Mesenchymal stem cell (in vitro differentiated cells and primary cell): ENCODE measurements around the gene MMP24OS.

Experiments used
- DNase-seq: peaks from one replicate; pipeline ENCODE4 v3.0.0-alpha.2; 2013
- H2AFZ ChIP-seq: one replicate; pipeline ENCODE4 v1.6.1; 2013; ENCODE audit warnings: low read depth, mild to moderate bottlenecking, control low read depth, inconsistent platforms, low read length, moderate library complexity
- H2AK5ac ChIP-seq: 2 replicates; pipeline ENCODE4 v1.6.1; 2013; ENCODE audit warnings: low read length, moderate library complexity, mild to moderate bottlenecking, inconsistent platforms; ENCODE audit not compliant: severe bottlenecking
- H2BK120ac ChIP-seq: one replicate; pipeline ENCODE4 v1.6.1; 2013; ENCODE audit warnings: low read depth, mild to moderate bottlenecking, inconsistent platforms, low read length, moderate library complexity
- H2BK12ac ChIP-seq, 2 experiments: one replicate each; pipeline ENCODE4 v1.6.1; 2013; ENCODE audit warnings: inconsistent platforms in 2 of 2, low read length in 2 of 2, mild to moderate bottlenecking in 2 of 2, moderate library complexity in 2 of 2, control low read depth in 1 of 2
- H2BK15ac ChIP-seq: one replicate; pipeline ENCODE4 v1.6.1; 2013; ENCODE audit warnings: mild to moderate bottlenecking, low read depth, inconsistent platforms; ENCODE audit not compliant: poor library complexity, severe bottlenecking
- H2BK5ac ChIP-seq: 2 replicates; pipeline ENCODE4 v1.6.1; 2013; ENCODE audit warnings: low read depth, mild to moderate bottlenecking, low read length, control low read depth, inconsistent platforms; ENCODE audit not compliant: poor library complexity, severe bottlenecking
- H3K14ac ChIP-seq, 2 experiments: one replicate each; pipeline ENCODE4 v1.6.1; 2013; ENCODE audit warnings: inconsistent platforms in 2 of 2, low read length in 2 of 2, control low read depth in 1 of 2, mild to moderate bottlenecking in 1 of 2, moderate library complexity in 1 of 2
- H3K18ac ChIP-seq, 2 experiments: one replicate each; pipeline ENCODE4 v1.6.1; 2013; ENCODE audit warnings: inconsistent platforms in 2 of 2, low read length in 2 of 2, control low read depth in 1 of 2, low read depth in 1 of 2, mild to moderate bottlenecking in 1 of 2
- H3K23ac ChIP-seq, 2 experiments: one replicate each; pipeline ENCODE4 v1.6.1; 2013; ENCODE audit warnings: inconsistent platforms in 2 of 2, low read length in 2 of 2, mild to moderate bottlenecking in 2 of 2, moderate library complexity in 2 of 2, control low read depth in 1 of 2
- H3K27ac ChIP-seq: 2 replicates; pipeline ENCODE4 v1.5.1; 2013; ENCODE audit warnings: mild to moderate bottlenecking, moderate library complexity, low read length, control low read depth, inconsistent platforms; ENCODE audit not compliant: poor library complexity, severe bottlenecking
- H3K27me3 ChIP-seq, 2 experiments: 2 replicates each; pipeline versions ENCODE4 v1.6.1 to v1.7.0; 2013; ENCODE audit warnings: low read length in 2 of 2, mild to moderate bottlenecking in 2 of 2, moderate library complexity in 2 of 2, control low read depth in 1 of 2, inconsistent platforms in 1 of 2; ENCODE audit not compliant: control insufficient read depth in 1 of 2, insufficient read depth in 1 of 2
- H3K36me3 ChIP-seq, 2 experiments: 2 replicates each; pipeline versions ENCODE4 v1.6.1 to v1.7.0; 2013; ENCODE audit warnings: low read length in 2 of 2, control low read depth in 1 of 2, inconsistent platforms in 1 of 2, low read depth in 1 of 2, mild to moderate bottlenecking in 1 of 2; ENCODE audit not compliant: insufficient read depth in 2 of 2, control insufficient read depth in 1 of 2
- H3K4ac ChIP-seq, 2 experiments: one replicate each; pipeline ENCODE4 v1.6.1; 2013; ENCODE audit warnings: inconsistent platforms in 2 of 2, low read length in 2 of 2, mild to moderate bottlenecking in 2 of 2, moderate library complexity in 2 of 2, control low read depth in 1 of 2, low read depth in 1 of 2
- H3K4me1 ChIP-seq: 2 replicates; pipeline ENCODE4 v1.6.1; 2013; ENCODE audit warnings: low read depth, low read length, control low read depth; ENCODE audit not compliant: control insufficient read depth, insufficient read depth
- H3K4me2 ChIP-seq: 2 replicates; pipeline ENCODE4 v1.6.1; 2013; ENCODE audit warnings: low read length, mild to moderate bottlenecking, inconsistent platforms; ENCODE audit not compliant: poor library complexity, severe bottlenecking
- H3K4me3 ChIP-seq, 2 experiments: 2 replicates each; pipeline versions ENCODE4 v1.5.1 to v1.7.0; 2013; ENCODE audit warnings: low read length in 2 of 2, mild to moderate bottlenecking in 2 of 2, control low read depth in 1 of 2, low read depth in 1 of 2; ENCODE audit not compliant: insufficient read depth in 1 of 2
- H3K79me1 ChIP-seq: replicated peaks from 2 replicates; pipeline ENCODE4 v1.6.1; 2013; ENCODE audit warnings: mild to moderate bottlenecking, control low read depth, low read length, inconsistent platforms; ENCODE audit not compliant: poor library complexity, severe bottlenecking
- H3K9ac ChIP-seq: 2 replicates; pipeline ENCODE4 v1.7.0; 2013; ENCODE audit warnings: mild to moderate bottlenecking, low read length, moderate library complexity
- H3K9me3 ChIP-seq: 2 replicates; pipeline ENCODE4 v1.7.0; 2013; ENCODE audit warnings: mild to moderate bottlenecking, low read length; ENCODE audit not compliant: control insufficient read depth
- H4K8ac ChIP-seq: one replicate; pipeline ENCODE4 v1.6.1; 2013; ENCODE audit warnings: inconsistent platforms, mild to moderate bottlenecking, low read length, moderate library complexity
- H4K91ac ChIP-seq: one replicate; pipeline ENCODE4 v1.6.1; 2013; ENCODE audit warnings: mild to moderate bottlenecking, low read length, inconsistent platforms
- WGBS: methylation state at CpG from one replicate; pipeline ENCODE4 v1.1.7; 2013; ENCODE audit warnings: mixed read lengths; 5-methylcytosine and 5-hydroxymethylcytosine counted together

The MMP24OS gene

GRCh38 chr20:35305682-35306556 lies 28.0 kb upstream of the MMP24OS start:
- 19% methylated on average over 11 of the region's 12 CpGs for WGBS
- Histone ChIP-seq H3K9ac (peak overlapping the region; percentile 70), H3K27ac (peak overlapping the region; percentile 99)

GRCh38 chr20:35304956-35305355 lies 27.0 kb upstream of the MMP24OS start:
- H3K4me2 ChIP-seq = no peak overlapping the region
- peak overlapping the region; percentile 69 for H3K9ac ChIP-seq
- H4K8ac ChIP-seq = peak overlapping the region; percentile 81
- H2BK120ac ChIP-seq = peak overlapping the region; percentile 98
- H4K91ac ChIP-seq = peak overlapping the region; percentile 83
- WGBS = 77% methylated on average over 6 of the region's 6 CpGs
- peak overlapping the region; percentile 66 for H2BK15ac ChIP-seq
- H3K4me3 ChIP-seq = no peak overlapping the region
- H3K27me3 ChIP-seq = no peaks in the 10 kb centered on the region
- peaks cover 55% of the 10 kb centered on the region for H3K4me1 ChIP-seq
- H3K36me3 ChIP-seq = no peaks in the 10 kb centered on the region
- H3K9me3 ChIP-seq = no peaks in the 10 kb centered on the region
- H2BK5ac ChIP-seq = peak overlapping the region; percentile 99
- no peak overlapping the region for H2AFZ ChIP-seq
- peak overlapping the region; percentile 70 for H2AK5ac ChIP-seq
- peaks cover 4% of the 10 kb centered on the region for H3K79me1 ChIP-seq
- no peak for DNase-seq
- peak overlapping the region in 1 of 2 experiments; percentile 57 for H3K23ac ChIP-seq
- peak overlapping the region; percentile 87 to 94 for H3K18ac ChIP-seq
- peak overlapping the region in 1 of 2 experiments; percentile 45 for H3K14ac ChIP-seq
- peak overlapping the region; percentile 99 for H3K27ac ChIP-seq
- peak overlapping the region; percentile 95 to 99 for H2BK12ac ChIP-seq
- H3K4ac ChIP-seq = peak overlapping the region; percentile 93 to 95

More at GRCh38 chr20:35305682-35306556, 28.0 kb upstream of the MMP24OS start:
- Histone ChIP-seq H3K27me3 (no peaks in the 10 kb centered on the region), H3K4ac (peak overlapping the region; percentile 95 to 97), H4K8ac (peak overlapping the region; percentile 92), H2BK12ac (peak overlapping the region; percentile 99 to 100), H3K36me3 (no peaks in the 10 kb centered on the region), H2BK5ac (peak overlapping the region; percentile 99), H3K14ac (peak overlapping the region in 1 of 2 experiments; percentile 92), H3K79me1 (peaks cover 4% of the 10 kb centered on the region), H3K4me1 (peaks cover 57% of the 10 kb centered on the region), H3K4me3 (no peak overlapping the region), H3K9me3 (no peaks in the 10 kb centered on the region), H2AK5ac (peak overlapping the region; percentile 99), H3K4me2 (no peak overlapping the region), H3K23ac (no peak overlapping the region), H4K91ac (peak overlapping the region; percentile 83), H2BK15ac (peak overlapping the region; percentile 89), H3K18ac (peak overlapping the region; percentile 94 to 98), H2BK120ac (peak overlapping the region; percentile 98), H2AFZ (no peak overlapping the region)
- peak; percentile 100 for DNase-seq

GRCh38 chr20:35303735-35304491 lies 26.0 kb upstream of the MMP24OS start:
- Histone ChIP-seq H3K4me3 (no peak overlapping the region), H2BK15ac (peak overlapping the region; percentile 92), H2AK5ac (peak overlapping the region; percentile 96), H3K79me1 (peaks cover 1% of the 10 kb centered on the region), H3K4me2 (no peak overlapping the region), H3K9ac (peak overlapping the region; percentile 69), H3K23ac (no peak overlapping the region), H3K27ac (peak overlapping the region; percentile 99), H2BK5ac (peak overlapping the region; percentile 99), H3K14ac (peak overlapping the region in 1 of 2 experiments; percentile 73), H3K18ac (peak overlapping the region; percentile 87 to 94), H2AFZ (peak overlapping the region; percentile 16), H3K27me3 (no peaks in the 10 kb centered on the region), H3K36me3 (no peaks in the 10 kb centered on the region), H4K8ac (peak overlapping the region; percentile 93), H3K4ac (peak overlapping the region; percentile 93 to 95), H4K91ac (peak overlapping the region; percentile 83), H3K4me1 (peaks cover 54% of the 10 kb centered on the region), H2BK120ac (peak overlapping the region; percentile 94), H2BK12ac (peak overlapping the region; percentile 95 to 99), H3K9me3 (no peaks in the 10 kb centered on the region)
- peak; percentile 88 for DNase-seq
- WGBS = 22% methylated on average over 14 of the region's 18 CpGs

GRCh38 chr20:35303382-35303734 lies 25.4 kb upstream of the MMP24OS start:
- Histone ChIP-seq H3K18ac (no peak overlapping the region), H3K36me3 (no peaks in the 10 kb centered on the region), H2BK15ac (peak overlapping the region; percentile 54), H3K27ac (peak overlapping the region; percentile 92), H3K4me1 (peaks cover 55% of the 10 kb centered on the region), H3K27me3 (no peaks in the 10 kb centered on the region), H2BK12ac (peak overlapping the region; percentile 30 to 43), H3K4me3 (no peak overlapping the region), H3K4me2 (no peak overlapping the region), H2AK5ac (peak overlapping the region; percentile 96), H4K8ac (peak overlapping the region; percentile 93), H2BK120ac (peak overlapping the region; percentile 76), H3K14ac (no peak overlapping the region), H3K9ac (peak overlapping the region; percentile 69), H3K4ac (peak overlapping the region; percentile 14 to 24), H2BK5ac (peak overlapping the region; percentile 63), H2AFZ (no peak overlapping the region), H3K23ac (no peak overlapping the region), H3K9me3 (no peaks in the 10 kb centered on the region), H3K79me1 (peaks cover 1% of the 10 kb centered on the region), H4K91ac (peak overlapping the region; percentile 64)
- WGBS = 90% methylated on average over 11 of the region's 11 CpGs
- DNase-seq = no peak
